HG02943 (cell line): ENCODE data around the gene DHDH.

Experiments
- ATAC-seq: cut with Tn5 transposase; IDR thresholded peaks from one replicate; pipeline ENCODE4 v1.9.1; 2021; ENCODE audit warnings: mild to moderate bottlenecking, low read depth, moderate library complexity; ENCODE audit not compliant: unreplicated experiment

Gene DHDH

DNA sequence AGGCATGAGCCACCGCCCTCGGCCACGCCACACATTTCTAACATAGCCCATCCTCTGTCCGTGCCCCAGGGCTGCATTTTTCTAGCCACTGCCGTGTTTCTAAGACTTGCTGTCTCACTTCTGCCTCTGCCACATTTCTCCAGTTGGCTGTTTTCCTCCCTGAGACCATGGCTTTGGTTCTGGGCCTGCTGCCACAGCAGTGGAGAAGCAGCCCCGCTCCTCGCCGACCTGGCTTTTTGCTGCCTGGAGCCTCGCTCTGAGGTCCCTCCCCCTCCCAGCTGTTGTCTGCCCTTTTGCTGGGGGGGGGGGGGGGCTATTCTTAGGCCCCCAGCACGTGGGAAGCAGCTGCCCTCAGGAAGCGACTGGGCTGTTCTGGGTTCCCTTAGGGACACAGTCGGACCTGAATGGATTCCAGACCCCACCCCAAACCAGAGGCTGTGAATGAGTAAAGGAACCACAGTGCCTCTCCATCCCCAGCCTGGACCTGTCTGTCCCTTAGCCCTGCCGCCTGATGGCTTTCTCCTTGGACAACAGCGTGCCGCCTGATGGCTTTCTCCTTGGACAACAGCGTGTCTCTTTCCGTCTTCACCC, 56.3 kb downstream of the DHDH start:
- no peak for ATAC-seq

- ATAC-seq, result no peak
Measured at GRCh38 chr19:48990400-48990799, 56.9 kb downstream of the DHDH start.

- ATAC-seq, result no peak
Measured at GRCh38 chr19:48991011-48991609, 57.6 kb downstream of the DHDH start.

DNA sequence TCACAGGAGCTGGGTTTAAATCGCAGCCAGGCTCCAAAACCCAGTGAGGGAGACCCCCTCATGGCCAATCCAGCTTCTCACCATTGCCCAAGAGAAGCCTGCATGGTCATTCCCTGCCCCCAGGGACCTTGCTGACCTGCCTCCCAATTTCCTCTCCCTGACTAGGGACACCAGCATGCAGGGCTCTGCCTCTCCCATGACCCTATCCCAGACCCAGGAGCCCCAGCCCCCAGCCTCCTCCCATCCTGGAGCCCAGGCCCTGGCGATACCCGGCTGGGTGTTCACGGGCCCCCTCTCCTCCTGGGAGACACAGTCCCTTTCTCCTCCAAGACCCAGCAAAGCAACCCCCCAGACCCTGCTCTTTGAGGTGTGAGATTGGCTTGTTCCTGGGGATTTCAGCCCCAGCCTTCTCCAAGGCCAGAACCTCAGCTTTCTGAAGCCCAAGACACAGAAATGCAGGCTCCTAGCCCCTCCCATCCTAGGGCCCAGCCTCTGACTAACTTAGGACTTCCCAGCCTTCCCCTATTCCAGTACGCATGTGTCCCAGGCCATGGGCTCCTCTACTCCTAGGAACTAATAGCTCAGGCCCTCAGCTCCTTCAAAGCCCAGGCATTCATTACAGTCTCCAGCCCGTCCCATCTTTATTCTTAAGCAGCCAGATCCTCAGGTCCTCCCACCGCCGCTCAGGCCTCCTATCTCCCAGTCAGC, 58.5 kb downstream of the DHDH start:
- no peak for ATAC-seq

GRCh38 chr19:48992581-48993174, 59.2 kb downstream of the DHDH start:
- ATAC-seq, result peak; percentile 6

DNA sequence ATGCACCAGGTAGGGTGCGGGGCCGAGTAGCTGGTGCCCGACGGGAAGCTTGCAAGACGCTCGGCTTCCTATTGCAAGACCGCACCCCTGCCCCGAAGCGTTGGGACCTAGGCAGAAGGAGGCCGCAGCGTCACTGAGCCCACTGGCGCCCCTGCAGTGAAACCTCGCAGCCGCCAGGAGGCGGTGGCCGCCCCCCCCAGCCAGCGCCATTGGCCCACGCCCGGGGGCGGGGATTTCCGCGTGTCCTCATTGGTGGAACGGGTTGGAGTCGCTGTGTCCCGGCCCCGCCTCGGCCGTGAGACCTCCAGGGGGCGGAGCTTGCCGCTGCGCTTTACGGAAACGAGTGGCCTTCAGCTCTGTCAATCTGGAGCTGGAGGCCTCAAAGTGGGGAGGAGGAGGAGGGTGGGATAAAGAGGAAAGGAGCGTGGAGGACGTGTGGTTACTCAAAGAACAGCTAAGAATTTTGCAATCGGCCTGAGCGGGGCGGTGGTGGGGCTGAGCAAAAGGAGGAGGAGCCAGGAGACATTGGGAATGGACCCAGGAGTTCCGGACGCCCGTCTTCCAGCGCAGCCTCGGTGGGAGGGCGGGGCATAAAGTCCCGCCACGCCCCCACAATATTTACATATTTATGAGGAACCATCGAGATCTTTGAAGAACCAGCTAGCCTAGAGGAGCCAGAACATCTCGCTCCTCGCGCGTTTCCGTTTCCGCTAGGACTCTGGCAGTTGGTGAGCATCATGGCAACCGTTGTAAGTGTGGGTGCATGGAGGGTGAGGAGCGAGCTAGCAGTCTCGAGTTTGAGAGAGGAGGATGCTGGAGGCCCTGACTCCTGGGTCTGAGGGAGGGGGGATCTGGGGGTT, 59.9 kb downstream of the DHDH start, which contains the start of the genes GYS1 and RUVBL2:
GYS1 (minus strand) TSS at position 135 of the 860 bp plus-strand sequence. CDS start 197 bp downstream, outside the sequence.
RUVBL2 (plus strand) TSS at position 713 of the 860 bp plus-strand sequence; CDS start at position 738, 25 bp downstream.
- ATAC-seq, result peak; percentile 82

- no peak for ATAC-seq
Measured at GRCh38 chr19:48994035-48994386, 60.5 kb downstream of the DHDH start.
